UCSD-AML1 (cell line): ENCODE measurements around the gene CAMSAP1.

Experiments
- DNase-seq: peaks from one replicate; lab custom pipeline; 2025; ENCODE audit not compliant: unreplicated experiment; lab: John Stamatoyannopoulos, UW

Gene CAMSAP1

GRCh38 chr9:135882011-135882410, 25.3 kb downstream of the CAMSAP1 start:
- no peak for DNase-seq

GRCh38 chr9:135880438-135880837, 26.9 kb downstream of the CAMSAP1 start:
- no peak for DNase-seq

GRCh38 chr9:135879619-135880018, 27.7 kb downstream of the CAMSAP1 start:
- DNase-seq, result no peak

DNA sequence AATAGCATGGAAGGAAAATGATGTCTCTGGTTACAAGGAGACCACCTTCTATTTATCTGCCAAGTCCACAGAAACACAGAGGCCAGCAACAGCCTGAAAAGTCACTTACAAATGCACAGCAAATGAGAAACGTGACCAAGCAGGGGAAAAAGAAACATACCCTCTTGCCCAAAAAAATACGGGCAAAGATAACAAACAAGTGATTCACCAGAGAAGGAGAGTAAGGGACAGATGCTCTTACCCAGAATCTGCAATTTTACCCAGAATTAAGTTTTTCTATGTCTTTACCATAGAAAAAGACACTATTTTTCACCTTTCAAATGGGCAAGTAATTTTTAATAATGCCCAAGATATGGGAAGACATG, 28.1 kb downstream of the CAMSAP1 start:
- DNase-seq, result no peak

DNA sequence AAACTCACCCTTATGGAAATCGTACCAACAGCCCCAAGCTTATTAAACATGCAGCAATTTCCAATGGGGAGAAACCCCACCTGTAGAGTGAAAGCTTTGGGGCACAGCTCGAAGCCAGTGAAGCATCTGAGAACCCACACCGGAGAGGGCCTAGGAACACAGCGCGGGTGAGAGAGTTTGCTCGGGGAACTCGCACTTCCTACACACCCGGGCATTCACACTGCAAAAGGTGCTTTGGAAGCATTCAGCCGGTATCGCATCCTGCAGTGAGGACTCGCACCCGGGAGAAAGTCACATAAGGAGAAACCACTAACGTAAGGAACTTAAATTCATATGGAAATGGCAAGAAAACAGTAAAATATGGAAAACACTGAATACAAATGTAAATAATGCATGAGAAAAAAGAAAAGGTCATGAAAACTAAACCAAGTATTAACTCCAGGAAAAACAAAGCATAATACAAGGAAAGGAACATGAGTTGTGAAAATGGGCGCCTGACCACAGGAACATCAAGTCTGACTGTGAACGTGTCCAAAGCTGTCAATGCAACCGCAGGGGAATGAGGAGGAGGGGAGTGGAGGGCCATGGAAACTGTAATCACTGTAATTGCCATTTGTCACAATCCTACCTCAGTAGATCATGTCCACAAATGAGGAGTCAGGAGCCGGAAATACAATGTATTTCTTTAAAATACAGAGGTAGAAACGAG, 28.7 kb downstream of the CAMSAP1 start:
- DNase-seq, result no peak

DNA sequence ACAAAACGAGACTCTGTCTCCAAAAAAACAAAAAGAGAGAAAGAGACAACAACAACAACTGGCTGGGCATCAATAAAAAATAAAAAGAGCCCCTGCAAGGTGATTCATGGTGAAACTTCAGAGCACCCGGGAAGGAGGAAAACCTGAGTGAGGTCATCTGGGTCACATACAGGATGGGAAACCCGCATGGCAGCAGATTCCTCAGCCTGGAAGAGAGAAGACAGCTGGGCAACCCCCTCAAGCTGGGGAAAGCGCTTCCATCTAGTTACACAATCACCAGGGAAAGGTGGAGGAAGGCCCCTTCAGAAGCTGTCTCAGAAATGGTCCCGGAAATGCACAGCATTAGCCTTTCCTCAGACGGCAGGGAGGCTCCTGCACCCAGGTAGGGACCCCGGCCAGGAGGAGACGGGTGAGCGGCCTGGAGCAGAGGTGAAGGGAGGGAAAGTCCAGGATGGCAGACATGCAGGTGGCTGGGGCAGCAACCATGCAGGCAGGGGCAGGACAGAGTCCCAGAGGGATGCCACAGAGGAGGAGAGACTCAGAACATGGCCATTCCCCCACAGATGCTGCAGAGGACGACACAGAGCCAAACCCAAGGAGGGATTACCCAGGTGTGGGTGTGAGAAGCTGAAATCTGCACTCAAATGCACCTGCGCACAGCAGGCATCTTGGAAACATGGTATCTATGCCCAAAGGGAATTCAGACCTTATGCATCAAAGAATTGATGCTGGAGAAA, 29.4 kb downstream of the CAMSAP1 start:
- DNase-seq, result no peak

DNA sequence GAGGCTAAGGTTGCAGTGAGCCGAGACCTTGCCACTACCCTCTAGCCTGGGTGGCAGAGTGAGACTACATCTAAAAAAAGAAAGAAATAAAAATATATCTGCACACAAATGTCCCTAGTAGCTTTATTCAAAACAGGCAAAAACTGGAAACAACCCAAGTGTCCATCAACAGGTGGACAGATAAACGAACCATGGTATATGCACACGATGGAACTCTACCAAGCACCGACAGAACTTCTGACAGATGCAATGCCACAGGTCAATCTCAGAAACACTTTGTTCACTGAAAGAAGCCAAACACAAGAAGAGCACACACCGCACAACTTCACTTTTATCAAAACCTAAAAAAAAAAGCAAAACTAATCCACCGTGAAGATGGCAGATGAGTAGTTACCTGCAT, 30.4 kb downstream of the CAMSAP1 start:
- no peak for DNase-seq

GRCh38 chr9:135874859-135875258, 32.5 kb downstream of the CAMSAP1 start:
- DNase-seq, result no peak

GRCh38 chr9:135869909-135870308, 37.4 kb downstream of the CAMSAP1 start:
- no peak for DNase-seq

DNA sequence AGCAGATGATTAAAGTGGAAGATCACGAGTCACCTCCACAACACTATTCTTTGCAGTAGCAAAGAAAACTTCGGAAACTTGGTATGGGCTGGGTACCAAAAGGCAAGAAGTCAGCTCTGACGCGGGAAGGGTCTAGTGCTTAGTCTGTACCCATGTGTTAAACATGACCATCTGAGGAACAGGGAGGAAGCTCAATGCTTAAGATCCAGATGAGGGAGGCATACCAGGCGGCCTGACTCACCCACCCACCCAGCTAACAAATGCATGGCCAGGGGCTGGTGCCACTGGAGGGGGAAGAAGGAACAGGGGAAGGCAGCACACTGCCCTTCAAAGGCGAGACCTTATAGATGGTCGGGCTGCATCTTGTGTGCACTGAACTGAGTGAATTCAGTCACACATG, 41.8 kb downstream of the CAMSAP1 start:
- no peak for DNase-seq

GRCh38 chr9:135864447-135865049, 42.8 kb downstream of the CAMSAP1 start:
- DNase-seq, result peak; percentile 61

GRCh38 chr9:135862809-135863208, 44.5 kb downstream of the CAMSAP1 start:
- no peak for DNase-seq

DNA sequence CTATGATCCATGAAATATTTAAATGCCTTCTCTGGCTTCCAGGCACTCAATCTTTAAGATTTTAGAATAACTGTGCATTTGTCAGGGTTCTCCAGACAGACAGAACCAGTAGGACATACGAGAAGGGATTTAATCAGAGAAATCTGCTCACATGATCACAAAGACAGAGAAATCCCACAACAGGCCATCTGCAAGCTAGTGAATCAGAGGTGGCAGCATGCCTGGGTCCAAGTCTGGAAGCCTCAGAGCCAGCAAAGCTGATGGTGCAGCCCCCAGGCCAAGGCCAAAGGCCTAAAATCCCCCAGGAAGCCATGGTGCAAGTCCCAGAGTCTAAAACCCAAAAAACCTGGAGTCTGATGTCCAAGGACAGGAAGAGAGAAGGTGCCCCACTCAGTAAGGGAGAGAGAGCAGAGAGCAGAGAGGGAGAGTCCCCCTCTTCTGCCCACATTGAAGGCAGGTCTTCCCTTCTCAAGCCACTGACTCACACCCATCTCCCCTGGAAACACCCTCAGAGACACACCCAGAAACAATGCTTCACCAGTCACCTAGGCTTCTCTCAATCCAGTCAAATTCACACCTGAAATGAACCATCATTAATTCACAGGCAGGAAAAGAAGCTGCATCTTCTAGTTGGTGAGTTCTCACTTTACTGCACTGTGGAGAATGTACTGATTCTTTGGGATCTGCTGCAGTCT, 48.7 kb downstream of the CAMSAP1 start:
- DNase-seq, result no peak

- no peak for DNase-seq
Observed at GRCh38 chr9:135857843-135858242, 49.5 kb downstream of the CAMSAP1 start.

- no peak for DNase-seq
Observed at GRCh38 chr9:135857371-135857786, 50.0 kb downstream of the CAMSAP1 start.

DNA sequence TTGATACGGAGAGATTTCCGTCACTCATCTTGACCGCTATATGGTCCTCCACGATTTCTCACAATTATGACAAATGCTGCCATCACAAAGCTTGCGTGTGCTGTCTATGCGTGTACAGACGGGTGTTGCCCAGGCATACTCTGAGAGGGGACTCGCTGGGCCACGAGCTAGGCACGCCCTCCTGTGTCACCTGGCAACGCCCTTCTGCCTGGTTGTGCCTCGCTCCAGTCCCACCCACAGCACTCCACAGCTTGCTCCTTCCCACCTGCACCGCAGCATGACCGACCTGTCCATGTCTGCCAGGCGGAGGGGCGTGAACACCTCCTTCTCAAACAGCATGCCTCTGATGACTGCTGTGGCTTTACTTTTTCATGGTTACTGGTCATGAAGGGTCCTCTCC, 55.6 kb downstream of the CAMSAP1 start:
- DNase-seq, result no peak

GRCh38 chr9:135850737-135851136, 56.6 kb downstream of the CAMSAP1 start:
- no peak for DNase-seq

DNA sequence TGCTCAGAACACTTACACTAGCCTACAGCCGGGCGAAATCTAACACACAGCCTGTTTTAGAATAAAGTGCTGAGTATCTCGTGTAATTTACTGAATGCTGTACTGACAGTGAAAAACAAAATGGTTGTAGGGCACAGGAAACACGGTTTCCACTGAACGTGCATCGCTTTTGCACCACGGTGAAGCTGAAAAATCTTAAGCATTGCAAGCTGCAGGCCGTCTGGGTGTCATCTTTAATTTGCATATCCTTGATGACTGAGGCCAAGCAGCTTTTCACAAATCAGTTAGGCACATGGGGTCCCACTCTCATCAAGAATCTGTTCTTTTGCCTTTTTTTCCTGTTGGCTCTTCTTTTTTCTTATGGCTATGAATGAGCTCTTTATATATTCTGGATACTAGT, 58.2 kb downstream of the CAMSAP1 start:
- no peak for DNase-seq

- no peak for DNase-seq
Observed at GRCh38 chr9:135848341-135849047, 58.9 kb downstream of the CAMSAP1 start.

GRCh38 chr9:135847833-135848232, 59.5 kb downstream of the CAMSAP1 start:
- no peak for DNase-seq

DNA sequence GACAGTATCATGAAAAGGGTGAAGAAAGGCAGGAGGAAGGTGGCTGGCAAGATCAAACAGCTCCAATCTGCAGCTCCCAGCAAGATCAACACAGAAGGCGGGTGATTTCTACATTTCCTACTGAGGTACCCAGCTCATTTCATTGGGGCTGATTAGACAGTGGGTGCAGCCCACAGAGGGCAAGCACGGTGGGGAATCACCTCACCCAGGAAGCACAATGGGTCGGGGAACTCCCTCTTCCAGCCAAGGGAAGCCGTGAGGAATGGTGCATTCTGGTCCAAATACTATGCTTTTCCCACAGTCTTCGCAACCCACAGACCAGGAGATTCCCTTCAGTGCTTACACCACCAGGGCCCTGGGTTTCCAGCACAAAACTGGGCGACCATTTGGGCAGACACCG, 66.8 kb downstream of the CAMSAP1 start:
- DNase-seq, result no peak
